Adrenal gland (tissue), 12 donors: ENCODE measurements around the gene EHMT1. TPM values are rescaled to one million over a fixed set of nuclear protein-coding genes. Genes with fewer than 3 reads are reported as not detected.

Experiments used
- DNase-seq, 7 donors: peaks; one replicate each; pipeline ENCODE4 v3.0.0-alpha.2; 2019 to 2020
- H3K27ac ChIP-seq, 5 donors: fragments of 200-600 bp; sonication (generic) in 4 of 5; 1 replicate in 3 of 5; 2 replicates in 2 of 5; pipeline versions ENCODE4 v1.5.1 to v1.8.0; 2016 to 2020; ENCODE audit warnings: mild to moderate bottlenecking in 1 of 5
- H3K27me3 ChIP-seq: fragments of 200-600 bp; 2 replicates; pipeline ENCODE4 v1.8.0; 2021
- H3K36me3 ChIP-seq, 2 donors: fragments of 200-600 bp; replicated peaks in 1 of 2; 1 replicate in 1 of 2; 2 replicates in 1 of 2; pipeline versions ENCODE4 v1.5.1 to v1.8.0; 2018 to 2022
- H3K4me1 ChIP-seq, 2 donors: fragments of 200-600 bp; replicated peaks in 1 of 2; 1 replicate in 1 of 2; 2 replicates in 1 of 2; pipeline versions ENCODE4 v1.5.1 to v1.8.0; 2018 to 2021
- H3K4me3 ChIP-seq, 4 donors: fragments of 200-600 bp; sonication (generic) in 3 of 4; one replicate each; pipeline ENCODE4 v1.5.1; 2016 to 2018
- H3K9me3 ChIP-seq, 3 donors: fragments of 200-600 bp; sonication (generic) in 1 of 3; replicated peaks in 1 of 3; 1 replicate in 2 of 3; 2 replicates in 1 of 3; pipeline versions ENCODE4 v1.5.1 to v1.8.0; 2016 to 2021
- CTCF ChIP-seq, 6 experiments: fragments of 450-650 bp in 4 of 6; fragments of 200-600 bp in 2 of 6; sonication (generic) in 1 of 6; IDR thresholded peaks; 1 replicate in 5 of 6; 2 replicates in 1 of 6; pipeline versions ENCODE4 v1.5.1 to v1.8.0; 2016 to 2021; ENCODE audit warnings: antibody characterized with exemption in 6 of 6, mild to moderate bottlenecking in 2 of 6, moderate library complexity in 1 of 6
- POLR2A ChIP-seq, 2 donors: fragments of 450-650 bp; IDR thresholded peaks; one replicate each; pipeline ENCODE4 v1.6.1; 2017; ENCODE audit warnings: antibody characterized with exemption in 2 of 2, mild to moderate bottlenecking in 2 of 2, moderate library complexity in 1 of 2
- WGBS, 4 donors: extraction: QIAGEN DNeasy Blood & Tissue Kit in 2 of 4; methylation state at CpG; one replicate each; pipeline versions ENCODE4 v1.1.5 to v1.1.7; 2013 to 2017; 5-methylcytosine and 5-hydroxymethylcytosine counted together
- intact Hi-C, 2 donors: fragments of 100-400 bp; cut with DNase I; formaldehyde crosslinking; loops; one replicate each; pipeline versions ENCODE4 v1.14.1 to v1.15.0; 2022 to 2023
- polyA plus RNA-seq, 3 donors: library from polyadenylated mRNA; stranded (reverse); fragments of 200-250 nt in 2 of 3; fragments of 350-450 nt in 1 of 3; fragmentation: Illumina TruSeq in 1 of 3; extraction: RNeasy Lipid Tissue Mini Kit (QIAGEN cat#74804) in 1 of 3; gene quantifications; one replicate each; pipeline ENCODE4 v1.2.3, GENCODE V29; 2013 to 2014
- total RNA-seq, 9 donors: library from RNA; depleted of rRNA in 4 of 9; stranded (reverse); fragments of >200 nt in 4 of 9; fragments of 120-200 nt in 1 of 9; fragmentation: NEBNext Ultra II Directional in 1 of 9; extraction: Animal tissue kit (Norgen Biotek cat#: 25700) in 1 of 9; gene quantifications; one replicate each; pipeline versions ENCODE4 v1.1.0 to v1.2.4, GENCODE V29; 2013 to 2023
- donor health status: healthy with polysubstance abuse.
- donor health status: Bipolar disorder and iron deficiency.
- donor health status: DM: yes; HTN: yes; CAD: no.
- donor health status: DM: no; HTN: no; CAD: no.
- donor health status: DM: no; HTN: no; CAD: no.
- donor health status: DM: yes; HTN: yes; CAD: no.

Gene EHMT1
- total and polyA plus RNA-seq, 12 donors, result 42.0 to 171 (median 71.0) TPM

- Histone ChIP-seq H3K27me3 (no peaks in the 10 kb centered on the region), H3K9me3 (no peaks in the 10 kb centered on the region), H3K4me1 (no peaks in the 10 kb centered on the region), H3K36me3 (peaks cover 0 to 34% of the 10 kb centered on the region in 2 donors), H3K27ac (no peak overlapping the region), H3K4me3 (no peak overlapping the region)
- no peak for DNase-seq
- 86 to 91% (median 90%) methylated on average over 9 to 12 of the region's 12 CpGs for WGBS, 4 donors
- intact Hi-C loops, result no loop called here
- TF ChIP-seq CTCF (IDR thresholded peaks at IDR 0.05), result no peak
- no peak for TF ChIP-seq POLR2A (IDR thresholded peaks at IDR 0.05)
Observed at GRCh38 chr9:137772281-137772873, 153.6 kb downstream of the EHMT1 start.

GRCh38 chr9:137774775-137775386, 156.1 kb downstream of the EHMT1 start:
- peaks cover 0 to 59% of the 10 kb centered on the region in 2 donors for H3K36me3 ChIP-seq
- H3K4me3 ChIP-seq, result no peak overlapping the region
- H3K27me3 ChIP-seq, result no peaks in the 10 kb centered on the region
- DNase-seq, result no peak
- no peaks in the 10 kb centered on the region for H3K4me1 ChIP-seq
- no peaks in the 10 kb centered on the region for H3K9me3 ChIP-seq
- 90 to 96% (median 94%) methylated on average over 8 to 24 of the region's 24 CpGs for WGBS, 4 donors
- no peak overlapping the region for H3K27ac ChIP-seq
- intact Hi-C loops, result no loop called here
- no peak for TF ChIP-seq POLR2A (IDR thresholded peaks at IDR 0.05)
- no peak for TF ChIP-seq CTCF (IDR thresholded peaks at IDR 0.05)

GRCh38 chr9:137776306-137776995, 157.6 kb downstream of the EHMT1 start:
- 93 to 94% (median 93%) methylated on average over 21 to 22 of the region's 22 CpGs for WGBS, 4 donors
- intact Hi-C loops, result no loop called here
- H3K27me3 ChIP-seq, result no peaks in the 10 kb centered on the region
- TF ChIP-seq POLR2A (IDR thresholded peaks at IDR 0.05), result no peak
- TF ChIP-seq CTCF (IDR thresholded peaks at IDR 0.05), result no peak
- H3K27ac ChIP-seq, result no peak overlapping the region
- DNase-seq, result no peak
- no peaks in the 10 kb centered on the region for H3K4me1 ChIP-seq
- H3K4me3 ChIP-seq, result no peak overlapping the region
- H3K9me3 ChIP-seq, result no peaks in the 10 kb centered on the region
- H3K36me3 ChIP-seq, result peaks cover 0 to 52% of the 10 kb centered on the region in 2 donors

GRCh38 chr9:137777761-137778160, 159.0 kb downstream of the EHMT1 start:
- Histone ChIP-seq H3K4me1 (no peaks in the 10 kb centered on the region), H3K27me3 (no peaks in the 10 kb centered on the region), H3K9me3 (no peaks in the 10 kb centered on the region), H3K36me3 (peaks cover 0 to 65% of the 10 kb centered on the region in 2 donors), H3K4me3 (no peak overlapping the region), H3K27ac (no peak overlapping the region)
- 89 to 95% (median 91%) methylated on average over 16 to 20 of the region's 20 CpGs for WGBS, 4 donors
- TF ChIP-seq CTCF (IDR thresholded peaks at IDR 0.05) (no peak), POLR2A (IDR thresholded peaks at IDR 0.05) (no peak)
- intact Hi-C loops, result no loop called here
- no peak for DNase-seq
